Prostate gland (tissue), 2 donors: Measurements from ENCODE around the gene MYDGF. TPM values are rescaled to one million over a fixed set of nuclear protein-coding genes. Genes with fewer than 3 reads are reported as not detected.

Experiments
- DNase-seq: peaks from one replicate; pipeline ENCODE4 v3.0.0-alpha.2; 2019; ENCODE audit warnings: low spot score
- H3K27ac ChIP-seq, 2 donors: fragments of 200-600 bp; sonication (generic); 2 replicates each; pipeline ENCODE4 v1.5.1; 2017 to 2019
- H3K27me3 ChIP-seq: fragments of 200-600 bp; sonication (generic); replicated peaks from 2 replicates; pipeline ENCODE4 v1.5.1; 2019; ENCODE audit not compliant: insufficient read depth
- H3K36me3 ChIP-seq, 2 donors: fragments of 200-600 bp; sonication (generic); 1 replicate in 1 of 2; 2 replicates in 1 of 2; pipeline versions ENCODE4 v1.5.1 to v1.8.1; 2017 to 2019
- H3K4me1 ChIP-seq: fragments of 200-600 bp; sonication (generic); replicated peaks from 2 replicates; pipeline ENCODE4 v1.5.1; 2019
- H3K4me3 ChIP-seq, 2 donors: fragments of 200-600 bp; sonication (generic); 2 replicates each; pipeline ENCODE4 v1.5.1; 2017 to 2019
- H3K9me3 ChIP-seq: fragments of 200-600 bp; sonication (generic); 2 replicates; pipeline ENCODE4 v1.5.1; 2017
- CTCF ChIP-seq, 4 experiments: fragments of 200-600 bp in 2 of 4; fragments of 450-650 bp in 2 of 4; sonication (generic) in 2 of 4; IDR thresholded peaks; 1 replicate in 3 of 4; 2 replicates in 1 of 4; pipeline ENCODE4 v1.5.1; 2016 to 2019; ENCODE audit warnings: antibody characterized with exemption in 4 of 4, mild to moderate bottlenecking in 2 of 4, moderate library complexity in 2 of 4
- POLR2A ChIP-seq: fragments of 450-650 bp; IDR thresholded peaks from one replicate; pipeline ENCODE4 v1.6.1; 2016; ENCODE audit warnings: antibody characterized with exemption, mild to moderate bottlenecking
- POLR2AphosphoS5 ChIP-seq: sonication (generic); formaldehyde crosslinking; IDR thresholded peaks from one replicate; pipeline ENCODE4 v1.6.1; 2017; ENCODE audit warnings: antibody characterized with exemption
- WGBS: methylation state at CpG from one replicate; pipeline ENCODE4 v1.1.5; 2018; 5-methylcytosine and 5-hydroxymethylcytosine counted together
- intact Hi-C: fragments of 100-400 bp; cut with DNase I; formaldehyde crosslinking; loops from one replicate; pipeline ENCODE4 v1.14.2; 2022
- total RNA-seq, 2 donors: library from RNA; depleted of rRNA; stranded (reverse); fragments of >200 nt; gene quantifications; one replicate each; pipeline ENCODE4 v1.1.0, GENCODE V29; 2016

MYDGF gene
- total RNA-seq, 2 donors from 2014 or later, result 70.9 to 116 TPM

GRCh38 chr19:4690361-4690760, 20.2 kb upstream of the MYDGF start:
- Histone ChIP-seq H3K9me3 (no peaks in the 10 kb centered on the region), H3K4me3 (no peak overlapping the region), H3K27me3 (no peaks in the 10 kb centered on the region), H3K36me3 (peaks cover 24 to 25% of the 10 kb centered on the region in 2 donors), H3K27ac (no peak overlapping the region), H3K4me1 (no peaks in the 10 kb centered on the region)
- DNase-seq, result no peak
- 81% methylated on average over 13 of the region's 13 CpGs for WGBS
- intact Hi-C loops, result no loop called here
- TF ChIP-seq POLR2AphosphoS5 (no peak), CTCF (IDR thresholded peaks at IDR 0.05) (no peak), POLR2A (no peak)

- no peak for DNase-seq
- TF ChIP-seq POLR2A, result no peak
- TF ChIP-seq POLR2AphosphoS5, result no peak
- TF ChIP-seq CTCF (IDR thresholded peaks at IDR 0.05), result no peak
- H3K27me3 ChIP-seq, result no peaks in the 10 kb centered on the region
- 90% methylated on average over 8 of the region's 19 CpGs for WGBS
- H3K27ac ChIP-seq, result no peak overlapping the region
- H3K4me1 ChIP-seq, result no peaks in the 10 kb centered on the region
- H3K9me3 ChIP-seq, result no peaks in the 10 kb centered on the region
- H3K4me3 ChIP-seq, result no peak overlapping the region
- intact Hi-C loops, result no loop called here
- peaks cover 22 to 24% of the 10 kb centered on the region in 2 donors for H3K36me3 ChIP-seq
Observed at GRCh38 chr19:4689403-4689802, 19.3 kb upstream of the MYDGF start.

GRCh38 chr19:4688587-4688986, 18.4 kb upstream of the MYDGF start:
- H3K9me3 ChIP-seq, result no peaks in the 10 kb centered on the region
- H3K36me3 ChIP-seq, result peaks cover 22 to 24% of the 10 kb centered on the region in 2 donors
- whole genome bisulfite sequencing, result 80% methylated on average over 25 of the region's 26 CpGs
- intact Hi-C loops, result no loop called here
- no peaks in the 10 kb centered on the region for H3K27me3 ChIP-seq
- H3K4me1 ChIP-seq, result no peaks in the 10 kb centered on the region
- H3K27ac ChIP-seq, result no peak overlapping the region
- TF ChIP-seq CTCF (IDR thresholded peaks at IDR 0.05) (no peak), POLR2A (no peak), POLR2AphosphoS5 (no peak)
- H3K4me3 ChIP-seq, result no peak overlapping the region
- no peak for DNase-seq

GRCh38 chr19:4687396-4687795, 17.3 kb upstream of the MYDGF start:
- H3K4me1 ChIP-seq, result no peaks in the 10 kb centered on the region
- DNase-seq, result no peak
- no peak overlapping the region for H3K27ac ChIP-seq
- H3K9me3 ChIP-seq, result no peaks in the 10 kb centered on the region
- 79% methylated on average over 11 of the region's 11 CpGs for WGBS
- H3K4me3 ChIP-seq, result no peak overlapping the region
- TF ChIP-seq POLR2AphosphoS5 (no peak), CTCF (IDR thresholded peaks at IDR 0.05) (no peak), POLR2A (no peak)
- intact Hi-C loops, result no loop called here
- H3K36me3 ChIP-seq, result peaks cover 18 to 29% of the 10 kb centered on the region in 2 donors
- no peaks in the 10 kb centered on the region for H3K27me3 ChIP-seq

- Histone ChIP-seq H3K4me3 (no peak overlapping the region), H3K36me3 (peaks cover 17 to 27% of the 10 kb centered on the region in 2 donors), H3K4me1 (no peaks in the 10 kb centered on the region), H3K9me3 (no peaks in the 10 kb centered on the region), H3K27me3 (no peaks in the 10 kb centered on the region), H3K27ac (no peak overlapping the region)
- WGBS, result 92% methylated on average over 10 of the region's 10 CpGs
- DNase-seq, result no peak
- intact Hi-C loops, result no loop called here
- TF ChIP-seq CTCF (IDR thresholded peaks at IDR 0.05), result no peak
- no peak for TF ChIP-seq POLR2A
- no peak for TF ChIP-seq POLR2AphosphoS5
Observed at GRCh38 chr19:4686700-4687099, 16.6 kb upstream of the MYDGF start.
